ENCODE results near the gene KRT33B.

KRT33B gene

GRCh38 chr17:41325126-41325525 is 44.5 kb downstream of the KRT33B start:
- DNase-seq (ENCODE audit: low spot score), result no peak

GRCh38 chr17:41324180-41325075 is 45.2 kb downstream of the KRT33B start:
- peak; percentile 30 for DNase-seq (ENCODE audit: low spot score)

GRCh38 chr17:41322903-41323895 is 46.4 kb downstream of the KRT33B start:
- no peak for DNase-seq (ENCODE audit: low spot score)

GRCh38 chr17:41322094-41322902 is 47.3 kb downstream of the KRT33B start:
- peak; percentile 53 for DNase-seq (ENCODE audit: low spot score)

- DNase-seq (ENCODE audit: low spot score), result no peak
Observed at GRCh38 chr17:41318231-41318630, 51.4 kb downstream of the KRT33B start.

GRCh38 chr17:41315814-41316445 is 53.7 kb downstream of the KRT33B start:
- no peak for DNase-seq (ENCODE audit: low spot score)

- DNase-seq (ENCODE audit: low spot score), result no peak
Observed at GRCh38 chr17:41315204-41315794, 54.3 kb downstream of the KRT33B start, which contains the start of gene KRTAP17-1. Gene KRTAP17-1 (minus strand): TSS chr17:41315710. CDS start chr17:41315650, 60 bp downstream.

Measured in CD4-positive, alpha-beta T cell treated with Interleukin-15 for 4 hours (primary cell).